ENCODE data around the gene SKI. TPM values are rescaled to one million over a fixed set of nuclear protein-coding genes. Genes with fewer than 3 reads are reported as not detected.

Gene SKI
- total and polyA plus RNA-seq, 9 of the 15 experiments (the other 6 are each of a cell fraction or from before 2014, with no cell fraction given), result 0.10 to 60.5 (median 4.6) TPM

- peak in 1 of 2 experiments; percentile 49; a peak in 2 of 4 replicates for TF ChIP-seq MNT (conservative IDR thresholded peaks at IDR 0.05)
- no peak for TF ChIP-seq ZBED1 (IDR thresholded peaks at IDR 0.05)
- TF ChIP-seq CC2D1A (IDR thresholded peaks at IDR 0.05), result peak; percentile 67
- peak; percentile 99 for TF ChIP-seq GABPB1 (CRISPR knock-in tag; IDR thresholded peaks at IDR 0.05)
- peak; percentile 46 for TF ChIP-seq TAF9B (IDR thresholded peaks at IDR 0.05; ENCODE audit: partially characterized antibody)
- TF ChIP-seq ETV1 (tag; conservative IDR thresholded peaks at IDR 0.05; ENCODE audit: low read depth), result peak; percentile 89
- TF ChIP-seq MEF2A (IDR thresholded peaks at IDR 0.05; ENCODE audit: control insufficient read depth, low read depth, low read length), result no peak
- no peak for TF ChIP-seq CXXC5 (CRISPR knock-in tag; IDR thresholded peaks at IDR 0.05)
- TF ChIP-seq PREB (CRISPR knock-in tag; IDR thresholded peaks at IDR 0.05), result no peak
- peak; percentile 49 for TF ChIP-seq MTA1 (IDR thresholded peaks at IDR 0.05; ENCODE audit: borderline replicate concordance)
- no peak for TF ChIP-seq ZNF133 (CRISPR knock-in tag; IDR thresholded peaks at IDR 0.05)
- no peak for TF ChIP-seq SMC3 (conservative IDR thresholded peaks at IDR 0.05; ENCODE audit: insufficient read depth, low read depth, low read length)
- no peak for TF ChIP-seq TCF7L2 (IDR thresholded peaks at IDR 0.05; ENCODE audit: low read depth, low read length)
- TF ChIP-seq POLR2H (tag; IDR thresholded peaks at IDR 0.05; ENCODE audit: low read depth), result no peak
- TF ChIP-seq NR2C1 (IDR thresholded peaks at IDR 0.05), result 0 out of 2 replicates have a peak, but pooled peaks have one; percentile 56
- peak; percentile 36 for TF ChIP-seq NR2C1 (tag; IDR thresholded peaks at IDR 0.05)
- TF ChIP-seq LEF1 (IDR thresholded peaks at IDR 0.05), result peak; percentile 57
- TF ChIP-seq TBL1XR1 (IDR thresholded peaks at IDR 0.05; ENCODE audit: low read length in 2 of 2), result peak in 1 of 2 experiments; percentile 62; a peak in 2 of 4 replicates
- 0 out of 4 replicates have a peak, but pooled peaks of 1 of the 2 experiments have one; percentile 17 for TF ChIP-seq TEAD1 (CRISPR knock-in tag; IDR thresholded peaks at IDR 0.05)
- no peak for TF ChIP-seq MCM7 (IDR thresholded peaks at IDR 0.05)
- no peak for TF ChIP-seq PML (IDR thresholded peaks at IDR 0.05; ENCODE audit: low read length)
- TF ChIP-seq THRB (CRISPR knock-in tag; conservative IDR thresholded peaks at IDR 0.05), result peak; percentile 10; the same call in 1 of the 2 replicates
- no peak for TF ChIP-seq ZNF311 (CRISPR knock-in tag; IDR thresholded peaks at IDR 0.05)
- TF ChIP-seq NBN (IDR thresholded peaks at IDR 0.05; ENCODE audit: low read depth), result peak; percentile 88
- peak; percentile 25 for TF ChIP-seq POLR2B (IDR thresholded peaks at IDR 0.05; ENCODE audit: low read depth, partially characterized antibody)
- TF ChIP-seq FOXK1 (CRISPR knock-in tag; IDR thresholded peaks at IDR 0.05; ENCODE audit: borderline replicate concordance), result peak; percentile 69
- TF ChIP-seq HMG20A (CRISPR knock-in tag; conservative IDR thresholded peaks at IDR 0.05), result no peak
These were observed 27.6 kb downstream of the SKI start (continued) for GRCh38 chr1:2255420-2256369.

Measured in K562 (cell line).